DND-41 (cell line): Measurements from ENCODE around the gene ATP6V0D1.

Source experiments
- ATAC-seq: fragments of 200-7000 bp; cut with Tn5 transposase; 3 replicates; pipeline ENCODE4 v1.9.1; 2021; ENCODE audit warnings: low read depth; ENCODE audit not compliant: insufficient read depth
- DNase-seq: peaks from one replicate; pipeline ENCODE4 v3.0.0-alpha.2; 2020
- H2AFZ ChIP-seq: 2 replicates; pipeline ENCODE4 v1.6.0; 2012; ENCODE audit warnings: low read depth, low read length
- H3K27ac ChIP-seq: 2 replicates; pipeline ENCODE4 v1.5.1; 2012; ENCODE audit warnings: low read length, inconsistent platforms
- H3K27me3 ChIP-seq: fragments of 200-600 bp; sonication (generic); 2 replicates; pipeline ENCODE4 v1.6.0; 2012; ENCODE audit warnings: low read length, mild to moderate bottlenecking, inconsistent platforms; ENCODE audit not compliant: insufficient read depth, poor library complexity
- H3K36me3 ChIP-seq: 2 replicates; pipeline ENCODE4 v1.5.1; 2012; ENCODE audit warnings: low read length, inconsistent platforms; ENCODE audit not compliant: insufficient read depth
- H3K4me1 ChIP-seq: 2 replicates; pipeline ENCODE4 v1.5.1; 2012; ENCODE audit warnings: mild to moderate bottlenecking, low read length; ENCODE audit not compliant: insufficient read depth
- H3K4me2 ChIP-seq: 2 replicates; pipeline ENCODE4 v1.6.0; 2012; ENCODE audit warnings: mild to moderate bottlenecking, moderate library complexity, low read length, inconsistent platforms; ENCODE audit not compliant: insufficient read depth
- H3K4me3 ChIP-seq, 2 experiments: fragments of 200-600 bp in 1 of 2; shearing (Covaris generic) in 1 of 2; 2 replicates each; pipeline ENCODE4 v1.5.1; 2012 to 2016; ENCODE audit warnings: inconsistent platforms in 2 of 2, low read length in 2 of 2, mild to moderate bottlenecking in 2 of 2, low read depth in 1 of 2, moderate library complexity in 1 of 2
- H3K79me2 ChIP-seq: 2 replicates; pipeline ENCODE4 v1.6.0; 2012; ENCODE audit warnings: low read length, inconsistent platforms; ENCODE audit not compliant: insufficient read depth
- H3K9ac ChIP-seq: 2 replicates; pipeline ENCODE4 v1.6.0; 2012; ENCODE audit warnings: low read depth, mild to moderate bottlenecking, inconsistent platforms, low read length, moderate library complexity
- H3K9me3 ChIP-seq: 2 replicates; pipeline ENCODE4 v1.5.1; 2012; ENCODE audit warnings: low read length, moderate library complexity, mild to moderate bottlenecking, inconsistent platforms; ENCODE audit not compliant: insufficient read depth, severe bottlenecking
- H4K20me1 ChIP-seq: 2 replicates; pipeline ENCODE4 v1.6.0; 2012; ENCODE audit warnings: low read length; ENCODE audit not compliant: insufficient read depth
- CTCF ChIP-seq: IDR thresholded peaks from 2 replicates; pipeline ENCODE4 v1.5.1; 2012; ENCODE audit warnings: borderline replicate concordance, low read length, moderate library complexity, mild to moderate bottlenecking; ENCODE audit not compliant: poor library complexity, severe bottlenecking; ENCODE audit errors: extremely low read depth
- EZH2 ChIP-seq: IDR thresholded peaks from 3 replicates; pipeline ENCODE4 v1.6.1; 2012; ENCODE audit warnings: borderline replicate concordance, low read depth, mild to moderate bottlenecking, moderate library complexity, low read length, inconsistent platforms; ENCODE audit not compliant: severe bottlenecking

ATP6V0D1 gene

GRCh38 chr16:67388591-67388990, 92.4 kb downstream of the ATP6V0D1 start:
- no peaks in the 10 kb centered on the region for H3K36me3 ChIP-seq
- H3K27me3 ChIP-seq = no peaks in the 10 kb centered on the region
- H3K79me2 ChIP-seq = no peaks in the 10 kb centered on the region
- H2AFZ ChIP-seq = no peak overlapping the region
- no peak overlapping the region for H3K27ac ChIP-seq
- no peak overlapping the region for H3K4me2 ChIP-seq
- no peaks in the 10 kb centered on the region for H3K4me1 ChIP-seq
- H3K4me3 ChIP-seq = no peak overlapping the region
- H3K9ac ChIP-seq = no peak overlapping the region
- no peak for DNase-seq
- ATAC-seq = no peak
- no peaks in the 10 kb centered on the region for H4K20me1 ChIP-seq
- no peaks in the 10 kb centered on the region for H3K9me3 ChIP-seq
- TF ChIP-seq CTCF (no peak), EZH2 (no peak)

- H3K27ac ChIP-seq = no peak overlapping the region
- no peak overlapping the region for H2AFZ ChIP-seq
- no peaks in the 10 kb centered on the region for H3K9me3 ChIP-seq
- H3K27me3 ChIP-seq = no peaks in the 10 kb centered on the region
- H3K9ac ChIP-seq = no peak overlapping the region
- DNase-seq (no peak), ATAC-seq (no peak)
- H3K4me2 ChIP-seq = no peak overlapping the region
- no peak overlapping the region for H3K4me3 ChIP-seq
- no peak for TF ChIP-seq CTCF
- TF ChIP-seq EZH2 = no peak
- no peaks in the 10 kb centered on the region for H4K20me1 ChIP-seq
- no peaks in the 10 kb centered on the region for H3K36me3 ChIP-seq
- H3K79me2 ChIP-seq = no peaks in the 10 kb centered on the region
- H3K4me1 ChIP-seq = no peaks in the 10 kb centered on the region
These were observed 92.8 kb downstream of the ATP6V0D1 start for GRCh38 chr16:67388191-67388590.
